Fibroblast of lung (primary cell): ENCODE measurements around the gene ATP8A2. TPM values are rescaled to one million over a fixed set of nuclear protein-coding genes. Genes with fewer than 3 reads are reported as not detected.

ENCODE experiments used
- DNase-seq, 2 donors: peaks; one replicate each; pipeline versions ENCODE4 v3.0.0 to v3.0.0-alpha.2; 2010; ENCODE audit warnings: low read depth in 2 of 2
- H2AFZ ChIP-seq: 2 replicates; pipeline ENCODE4 v1.5.1; 2012; ENCODE audit warnings: low read length, control low read depth, inconsistent platforms
- H3K27ac ChIP-seq: 2 replicates; pipeline ENCODE4 v1.5.1; 2011; ENCODE audit warnings: low read length, control low read depth; ENCODE audit not compliant: insufficient read depth
- H3K27me3 ChIP-seq: 2 replicates; pipeline ENCODE4 v1.5.1; 2011; ENCODE audit warnings: mild to moderate bottlenecking, low read length; ENCODE audit not compliant: control insufficient read depth, insufficient read depth
- H3K36me3 ChIP-seq: 2 replicates; pipeline ENCODE4 v1.5.1; 2011; ENCODE audit warnings: low read length; ENCODE audit not compliant: control insufficient read depth, insufficient read depth
- H3K4me1 ChIP-seq: 2 replicates; pipeline ENCODE4 v1.5.1; 2011; ENCODE audit warnings: low read length; ENCODE audit not compliant: control insufficient read depth, insufficient read depth; ENCODE audit errors: extremely low read depth
- H3K4me2 ChIP-seq: 2 replicates; pipeline ENCODE4 v1.5.1; 2011; ENCODE audit warnings: low read length, control low read depth; ENCODE audit not compliant: insufficient read depth; ENCODE audit errors: extremely low read depth
- H3K4me3 ChIP-seq, 4 experiments: fragments of 200-600 bp in 1 of 4; sonication (generic) in 1 of 4; replicated peaks in 1 of 4; 2 replicates each; pipeline ENCODE4 v1.5.1; 2011 to 2016; ENCODE audit warnings: low read length in 4 of 4, low read depth in 3 of 4, mild to moderate bottlenecking in 3 of 4, control low read depth in 2 of 4, inconsistent platforms in 1 of 4, mixed read lengths in 1 of 4; ENCODE audit not compliant: insufficient read depth in 1 of 4; ENCODE audit errors: control extremely low read depth in 1 of 4
- H3K79me2 ChIP-seq: 2 replicates; pipeline ENCODE4 v1.5.1; 2012; ENCODE audit warnings: mild to moderate bottlenecking, low read length, inconsistent platforms; ENCODE audit not compliant: control insufficient read depth, insufficient read depth
- H3K9ac ChIP-seq: 2 replicates; pipeline ENCODE4 v1.5.1; 2011; ENCODE audit warnings: mild to moderate bottlenecking, low read length, control low read depth; ENCODE audit not compliant: insufficient read depth
- H3K9me3 ChIP-seq: 2 replicates; pipeline ENCODE4 v1.5.1; 2012; ENCODE audit warnings: low read depth, low read length; ENCODE audit not compliant: control insufficient read depth, insufficient read depth
- H4K20me1 ChIP-seq: 2 replicates; pipeline ENCODE4 v1.5.1; 2011; ENCODE audit warnings: low read length; ENCODE audit not compliant: control insufficient read depth, insufficient read depth; ENCODE audit errors: extremely low read depth
- CTCF ChIP-seq, 2 donors: IDR thresholded peaks in 1 of 2; conservative IDR thresholded peaks in 1 of 2; 1 replicate in 1 of 2; 2 replicates in 1 of 2; pipeline ENCODE4 v1.5.1; 2011 to 2012; ENCODE audit warnings: low read length in 2 of 2, control low read depth in 1 of 2, inconsistent platforms in 1 of 2, low read depth in 1 of 2, mild to moderate bottlenecking in 1 of 2
- EZH2 ChIP-seq: IDR thresholded peaks from 2 replicates; pipeline ENCODE4 v1.5.1; 2012; ENCODE audit warnings: low read length, control low read depth, mild to moderate bottlenecking; ENCODE audit errors: missing control alignments
- polyA plus RNA-seq, 2 donors: library from polyadenylated mRNA; depleted of rRNA in 1 of 2; stranded (reverse) in 1 of 2; unstranded in 1 of 2; fragments of >200 nt; gene quantifications; 2 replicates each; pipeline ENCODE4 v1.2.1, GENCODE V29; 2011 to 2012; ENCODE audit warnings: missing spikeins in 1 of 2
- total RNA-seq: library from RNA; depleted of rRNA; stranded (reverse); fragments of >200 nt; gene quantifications from 2 replicates; pipeline ENCODE4 v1.2.1, GENCODE V29; 2014

The ATP8A2 gene
- total and polyA plus RNA-seq, 2 donors (not counting 1 experiment from before 2014, with no cell fraction given) = under 0.01 to 0.01 TPM

- H3K36me3 ChIP-seq = no peaks in the 10 kb centered on the region
- no peak overlapping the region for H3K9ac ChIP-seq
- no peak overlapping the region for H3K4me3 ChIP-seq
- H3K4me1 ChIP-seq = no peaks in the 10 kb centered on the region
- TF ChIP-seq CTCF (conservative IDR thresholded peaks at IDR 0.05 in 1 of 2, IDR thresholded peaks at IDR 0.05 in 1 of 2; ENCODE audit: low read depth in 1 of 2, low read length in 2 of 2) (peak; percentile 95 to 97), EZH2 (no peak)
- no peak overlapping the region for H3K4me2 ChIP-seq
- no peak overlapping the region for H2AFZ ChIP-seq
- no peak overlapping the region for H3K27ac ChIP-seq
- DNase-seq = peak; percentile 73 to 88
- H4K20me1 ChIP-seq = no peaks in the 10 kb centered on the region
- no peaks in the 10 kb centered on the region for H3K79me2 ChIP-seq
- H3K27me3 ChIP-seq = no peaks in the 10 kb centered on the region
- H3K9me3 ChIP-seq = no peaks in the 10 kb centered on the region
These were observed 202.9 kb downstream of the ATP8A2 start for GRCh38 chr13:25574437-25575411.

- Histone ChIP-seq H2AFZ (no peak overlapping the region), H3K4me2 (no peak overlapping the region), H3K27me3 (no peaks in the 10 kb centered on the region), H3K4me1 (no peaks in the 10 kb centered on the region), H3K9ac (no peak overlapping the region), H3K4me3 (no peak overlapping the region), H4K20me1 (no peaks in the 10 kb centered on the region), H3K79me2 (no peaks in the 10 kb centered on the region), H3K9me3 (no peaks in the 10 kb centered on the region), H3K27ac (no peak overlapping the region), H3K36me3 (no peaks in the 10 kb centered on the region)
- peak in 1 of 2 donors; percentile 1 for DNase-seq
- TF ChIP-seq EZH2 = no peak
These were observed 203.8 kb downstream of the ATP8A2 start for GRCh38 chr13:25575562-25575961.

- TF ChIP-seq CTCF (conservative IDR thresholded peaks at IDR 0.05 in 1 of 2, IDR thresholded peaks at IDR 0.05 in 1 of 2; ENCODE audit: low read depth in 1 of 2, low read length in 2 of 2) (no peak), EZH2 (no peak)
- Histone ChIP-seq H3K27ac (no peak overlapping the region), H3K4me1 (no peaks in the 10 kb centered on the region), H3K27me3 (no peaks in the 10 kb centered on the region), H3K9ac (no peak overlapping the region), H3K4me3 (no peak overlapping the region), H2AFZ (no peak overlapping the region), H3K36me3 (no peaks in the 10 kb centered on the region), H4K20me1 (no peaks in the 10 kb centered on the region), H3K4me2 (no peak overlapping the region), H3K79me2 (no peaks in the 10 kb centered on the region), H3K9me3 (no peaks in the 10 kb centered on the region)
- DNase-seq = no peak
These were observed 206.8 kb downstream of the ATP8A2 start for GRCh38 chr13:25578526-25578925.
